CD1c-positive myeloid dendritic cell (primary cell): ENCODE data around the gene PXDN.

ENCODE experiments used
- DNase-seq: peaks from one replicate; pipeline ENCODE4 v3.0.0-alpha.2; 2016; ENCODE audit errors: extremely low spot score

Gene PXDN

GRCh38 chr2:1663621-1664020 is 80.7 kb downstream of the PXDN start:
- no peak for DNase-seq

GRCh38 chr2:1662606-1663180 is 81.6 kb downstream of the PXDN start:
- DNase-seq, result no peak

GRCh38 chr2:1661891-1662605 is 82.3 kb downstream of the PXDN start:
- DNase-seq, result no peak

- DNase-seq, result no peak
Measured at GRCh38 chr2:1660656-1661640, 83.4 kb downstream of the PXDN start.

- no peak for DNase-seq
Measured at GRCh38 chr2:1659951-1660565, 84.3 kb downstream of the PXDN start.

- DNase-seq, result no peak
Measured at GRCh38 chr2:1658394-1659151, 85.7 kb downstream of the PXDN start.

- no peak for DNase-seq
Measured at GRCh38 chr2:1656961-1657841, 87.1 kb downstream of the PXDN start.

- no peak for DNase-seq
Measured at GRCh38 chr2:1656326-1656960, 87.9 kb downstream of the PXDN start.

- DNase-seq, result no peak
Measured at GRCh38 chr2:1655461-1655860, 88.9 kb downstream of the PXDN start.

- no peak for DNase-seq
Measured at GRCh38 chr2:1654696-1655374, 89.5 kb downstream of the PXDN start.

- no peak for DNase-seq
Measured at GRCh38 chr2:1653956-1654695, 90.2 kb downstream of the PXDN start.

- DNase-seq, result no peak
Measured at GRCh38 chr2:1652034-1652790, 92.1 kb downstream of the PXDN start.

- no peak for DNase-seq
Measured at GRCh38 chr2:1651121-1652033, 92.9 kb downstream of the PXDN start.

- no peak for DNase-seq
Measured at GRCh38 chr2:1650085-1650872, 94.0 kb downstream of the PXDN start.

- DNase-seq, result no peak
Measured at GRCh38 chr2:1649103-1650084, 94.9 kb downstream of the PXDN start.
